Dendritic cell treated with granulocyte-macrophage colony-stimulating factor and Interleukin-4, amounts not matched to agents 40 ng/mL and 50 ng/mL, for 4 days (primary cell): ENCODE measurements around the gene NME8.
"Not testable (repeated sequence)": the region's sequence is repeated elsewhere in the genome, so short reads cannot be mapped to it uniquely, and the experiment has no call there.

Experiments used
- H3K27ac Mint-ChIP-seq: one replicate; pipeline ENCODE4 v1.8.0; 2022; ENCODE audit warnings: mild to moderate bottlenecking, mixed read lengths
- H3K27me3 Mint-ChIP-seq: one replicate; pipeline ENCODE4 v1.8.0; 2022; ENCODE audit warnings: mild to moderate bottlenecking, mixed read lengths
- H3K36me3 Mint-ChIP-seq: one replicate; pipeline ENCODE4 v1.8.0; 2022; ENCODE audit warnings: low read depth, mixed read lengths
- H3K4me1 Mint-ChIP-seq: one replicate; pipeline ENCODE4 v1.8.0; 2022; ENCODE audit warnings: low read depth, mixed read lengths
- H3K4me3 Mint-ChIP-seq: one replicate; pipeline ENCODE4 v1.8.0; 2022; ENCODE audit warnings: mild to moderate bottlenecking, moderate library complexity, mixed read lengths
- H3K9me3 Mint-ChIP-seq: one replicate; pipeline ENCODE4 v1.8.0; 2022; ENCODE audit warnings: mixed read lengths
- intact Hi-C: fragments of 100-400 bp; cut with micrococcal nuclease; formaldehyde crosslinking; loops from one replicate; pipeline ENCODE4 v1.15.0; 2022

Gene NME8

GRCh38 chr7:37848297-37848696 lies at the start of gene NME8:
NME8 (plus strand) TSS chr7:37848597; CDS start chr7:37850267, 1,670 bp downstream.
- H3K27ac Mint-ChIP-seq, result peak within 1 kb of the TSS; percentile 6
- peaks cover 24% of the 10 kb centered on the region for H3K9me3 Mint-ChIP-seq
- no peaks in the 10 kb centered on the region for H3K27me3 Mint-ChIP-seq
- H3K4me1 Mint-ChIP-seq, result no peaks in the 10 kb centered on the region
- intact Hi-C loops, result no loop called here
- H3K4me3 Mint-ChIP-seq, result no peak within 1 kb of the TSS
- H3K36me3 Mint-ChIP-seq, result peaks cover 14% of the 10 kb centered on the region

- peaks cover 43% of the 10 kb centered on the region for H3K36me3 Mint-ChIP-seq
- intact Hi-C loops, result no loop called here
- no peak overlapping the region for H3K4me3 Mint-ChIP-seq
- peaks cover 6% of the 10 kb centered on the region for H3K4me1 Mint-ChIP-seq
- H3K27me3 Mint-ChIP-seq, result no peaks in the 10 kb centered on the region
- H3K9me3 Mint-ChIP-seq, result peaks cover 28% of the 10 kb centered on the region
- no peak overlapping the region for H3K27ac Mint-ChIP-seq
These were observed 42.2 kb upstream of the NME8 start for GRCh38 chr7:37806152-37806551.

- Mint-ChIP-seq H3K4me1 (peaks cover 19% of the 10 kb centered on the region), H3K9me3 (peaks cover 11% of the 10 kb centered on the region)
- H3K4me3 Mint-ChIP-seq, H3K27me3 Mint-ChIP-seq, H3K36me3 Mint-ChIP-seq, H3K27ac Mint-ChIP-seq, intact Hi-C loops: not testable (repeated sequence)
These were observed 36.2 kb upstream of the NME8 start for GRCh38 chr7:37812161-37812580.

- no peak overlapping the region for H3K4me3 Mint-ChIP-seq
- H3K4me1 Mint-ChIP-seq, result peaks cover 17% of the 10 kb centered on the region
- H3K27ac Mint-ChIP-seq, result no peak overlapping the region
- intact Hi-C loops, result no loop called here
- peaks cover 4% of the 10 kb centered on the region for H3K36me3 Mint-ChIP-seq
- H3K9me3 Mint-ChIP-seq, result peaks cover 11% of the 10 kb centered on the region
- H3K27me3 Mint-ChIP-seq, result no peaks in the 10 kb centered on the region
These were observed 32.6 kb upstream of the NME8 start for GRCh38 chr7:37815671-37816371.

- Mint-ChIP-seq H3K4me1 (peaks cover 4% of the 10 kb centered on the region), H3K4me3 (no peak overlapping the region), H3K9me3 (peaks cover 10% of the 10 kb centered on the region)
These were observed 31.3 kb upstream of the NME8 start for GRCh38 chr7:37816922-37817590.

GRCh38 chr7:37817591-37817960 lies 30.8 kb upstream of the NME8 start:
- H3K27me3 Mint-ChIP-seq, result no peaks in the 10 kb centered on the region
- intact Hi-C loops, result no loop called here
- H3K4me1 Mint-ChIP-seq, result no peaks in the 10 kb centered on the region
- H3K27ac Mint-ChIP-seq, result no peak overlapping the region
- H3K9me3 Mint-ChIP-seq, result peaks cover 10% of the 10 kb centered on the region
- H3K36me3 Mint-ChIP-seq, result peaks cover 11% of the 10 kb centered on the region
- no peak overlapping the region for H3K4me3 Mint-ChIP-seq

More at GRCh38 chr7:37816922-37817590, 31.3 kb upstream of the NME8 start:
- Mint-ChIP-seq H3K27me3 (no peaks in the 10 kb centered on the region), H3K36me3 (peaks cover 11% of the 10 kb centered on the region), H3K27ac (no peak overlapping the region)
- intact Hi-C loops, result no loop called here

- intact Hi-C loops, result no loop called here
- Mint-ChIP-seq H3K27me3 (no peaks in the 10 kb centered on the region), H3K9me3 (peaks cover 10% of the 10 kb centered on the region), H3K36me3 (peaks cover 11% of the 10 kb centered on the region), H3K4me3 (no peak overlapping the region), H3K4me1 (no peaks in the 10 kb centered on the region), H3K27ac (no peak overlapping the region)
These were observed 30.2 kb upstream of the NME8 start for GRCh38 chr7:37817996-37818720.

GRCh38 chr7:37820708-37821468 lies 27.5 kb upstream of the NME8 start:
- no peak overlapping the region for H3K27ac Mint-ChIP-seq
- intact Hi-C loops, result loop anchor here (10.0 kb wide), 1 partner anchor 56 kb away; no protein-coding TSS in a partner anchor
- no peaks in the 10 kb centered on the region for H3K27me3 Mint-ChIP-seq
- H3K4me3 Mint-ChIP-seq, result no peak overlapping the region
- peaks cover 14% of the 10 kb centered on the region for H3K4me1 Mint-ChIP-seq
- H3K9me3 Mint-ChIP-seq, result peaks cover 10% of the 10 kb centered on the region
- H3K36me3 Mint-ChIP-seq, result peaks cover 11% of the 10 kb centered on the region

- H3K4me1 Mint-ChIP-seq, result peaks cover 21% of the 10 kb centered on the region
These were observed 25.5 kb upstream of the NME8 start for GRCh38 chr7:37822946-37823345.

GRCh38 chr7:37823557-37823956 lies 24.8 kb upstream of the NME8 start:
- H3K27ac Mint-ChIP-seq, result no peak overlapping the region
- no peak overlapping the region for H3K4me3 Mint-ChIP-seq
- no peaks in the 10 kb centered on the region for H3K27me3 Mint-ChIP-seq
- H3K36me3 Mint-ChIP-seq, result peaks cover 11% of the 10 kb centered on the region
- intact Hi-C loops, result loop anchor here (10.0 kb wide), 1 partner anchor 59 kb away; no protein-coding TSS in a partner anchor
- H3K9me3 Mint-ChIP-seq, result peaks cover 10% of the 10 kb centered on the region
- H3K4me1 Mint-ChIP-seq, result peaks cover 21% of the 10 kb centered on the region

More at GRCh38 chr7:37822946-37823345, 25.5 kb upstream of the NME8 start:
- intact Hi-C loops, result loop anchor here (10.0 kb wide), 1 partner anchor 58 kb away; no protein-coding TSS in a partner anchor
- Mint-ChIP-seq H3K27me3 (no peaks in the 10 kb centered on the region), H3K27ac (no peak overlapping the region), H3K36me3 (peaks cover 11% of the 10 kb centered on the region), H3K9me3 (peaks cover 10% of the 10 kb centered on the region), H3K4me3 (no peak overlapping the region)

- Mint-ChIP-seq H3K27me3 (no peaks in the 10 kb centered on the region), H3K4me3 (no peak overlapping the region), H3K27ac (no peak overlapping the region), H3K4me1 (peaks cover 23% of the 10 kb centered on the region), H3K36me3 (peaks cover 20% of the 10 kb centered on the region), H3K9me3 (peaks cover 14% of the 10 kb centered on the region)
- intact Hi-C loops, result loop anchor here (10.0 kb wide), 1 partner anchor 60 kb away; no protein-coding TSS in a partner anchor
These were observed 23.4 kb upstream of the NME8 start for GRCh38 chr7:37825038-37825437.

GRCh38 chr7:37826825-37827224 lies 21.6 kb upstream of the NME8 start:
- H3K4me1 Mint-ChIP-seq, result peaks cover 27% of the 10 kb centered on the region
- H3K27me3 Mint-ChIP-seq, result no peaks in the 10 kb centered on the region
- H3K9me3 Mint-ChIP-seq, result peaks cover 8% of the 10 kb centered on the region
- no peak overlapping the region for H3K27ac Mint-ChIP-seq
- intact Hi-C loops, result loop anchor here (10.0 kb wide), 1 partner anchor 62 kb away; no protein-coding TSS in a partner anchor
- peaks cover 12% of the 10 kb centered on the region for H3K36me3 Mint-ChIP-seq
- no peak overlapping the region for H3K4me3 Mint-ChIP-seq

- Mint-ChIP-seq H3K9me3 (peaks cover 8% of the 10 kb centered on the region), H3K4me3 (no peak overlapping the region), H3K36me3 (peaks cover 12% of the 10 kb centered on the region), H3K27ac (peak overlapping the region; percentile 25), H3K4me1 (peaks cover 28% of the 10 kb centered on the region), H3K27me3 (no peaks in the 10 kb centered on the region)
- intact Hi-C loops, result loop anchor here (5.0 to 10.0 kb wide), 3 partner anchors 99 to 596 kb away; no protein-coding TSS in a partner anchor
These were observed 17.2 kb upstream of the NME8 start for GRCh38 chr7:37831244-37831643.
